ENCODE results near the gene DPYD.

GRCh38 chr1:97909266-97909665 lies 11.6 kb downstream of the DPYD start:
- TF ChIP-seq, protein P1, sequence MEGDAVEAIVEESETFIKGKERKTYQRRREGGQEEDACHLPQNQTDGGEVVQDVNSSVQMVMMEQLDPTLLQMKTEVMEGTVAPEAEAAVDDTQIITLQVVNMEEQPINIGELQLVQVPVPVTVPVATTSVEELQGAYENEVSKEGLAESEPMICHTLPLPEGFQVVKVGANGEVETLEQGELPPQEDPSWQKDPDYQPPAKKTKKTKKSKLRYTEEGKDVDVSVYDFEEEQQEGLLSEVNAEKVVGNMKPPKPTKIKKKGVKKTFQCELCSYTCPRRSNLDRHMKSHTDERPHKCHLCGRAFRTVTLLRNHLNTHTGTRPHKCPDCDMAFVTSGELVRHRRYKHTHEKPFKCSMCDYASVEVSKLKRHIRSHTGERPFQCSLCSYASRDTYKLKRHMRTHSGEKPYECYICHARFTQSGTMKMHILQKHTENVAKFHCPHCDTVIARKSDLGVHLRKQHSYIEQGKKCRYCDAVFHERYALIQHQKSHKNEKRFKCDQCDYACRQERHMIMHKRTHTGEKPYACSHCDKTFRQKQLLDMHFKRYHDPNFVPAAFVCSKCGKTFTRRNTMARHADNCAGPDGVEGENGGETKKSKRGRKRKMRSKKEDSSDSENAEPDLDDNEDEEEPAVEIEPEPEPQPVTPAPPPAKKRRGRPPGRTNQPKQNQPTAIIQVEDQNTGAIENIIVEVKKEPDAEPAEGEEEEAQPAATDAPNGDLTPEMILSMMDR (IDR thresholded peaks at IDR 0.05): no peak
- no peak for TF ChIP-seq POLR2A (IDR thresholded peaks at IDR 0.05)
